Activated gamma-delta T cell treated with anti-CD3 and anti-CD28 coated beads, Interleukin-2, amount 50 U/mL, for 16 hours (primary cell): ENCODE results near the gene ZNRF1.

Experiments used
- DNase-seq: peaks from one replicate; pipeline ENCODE4 v3.0.0-alpha.2; 2020; ENCODE audit warnings: low read depth

ZNRF1 gene

DNA sequence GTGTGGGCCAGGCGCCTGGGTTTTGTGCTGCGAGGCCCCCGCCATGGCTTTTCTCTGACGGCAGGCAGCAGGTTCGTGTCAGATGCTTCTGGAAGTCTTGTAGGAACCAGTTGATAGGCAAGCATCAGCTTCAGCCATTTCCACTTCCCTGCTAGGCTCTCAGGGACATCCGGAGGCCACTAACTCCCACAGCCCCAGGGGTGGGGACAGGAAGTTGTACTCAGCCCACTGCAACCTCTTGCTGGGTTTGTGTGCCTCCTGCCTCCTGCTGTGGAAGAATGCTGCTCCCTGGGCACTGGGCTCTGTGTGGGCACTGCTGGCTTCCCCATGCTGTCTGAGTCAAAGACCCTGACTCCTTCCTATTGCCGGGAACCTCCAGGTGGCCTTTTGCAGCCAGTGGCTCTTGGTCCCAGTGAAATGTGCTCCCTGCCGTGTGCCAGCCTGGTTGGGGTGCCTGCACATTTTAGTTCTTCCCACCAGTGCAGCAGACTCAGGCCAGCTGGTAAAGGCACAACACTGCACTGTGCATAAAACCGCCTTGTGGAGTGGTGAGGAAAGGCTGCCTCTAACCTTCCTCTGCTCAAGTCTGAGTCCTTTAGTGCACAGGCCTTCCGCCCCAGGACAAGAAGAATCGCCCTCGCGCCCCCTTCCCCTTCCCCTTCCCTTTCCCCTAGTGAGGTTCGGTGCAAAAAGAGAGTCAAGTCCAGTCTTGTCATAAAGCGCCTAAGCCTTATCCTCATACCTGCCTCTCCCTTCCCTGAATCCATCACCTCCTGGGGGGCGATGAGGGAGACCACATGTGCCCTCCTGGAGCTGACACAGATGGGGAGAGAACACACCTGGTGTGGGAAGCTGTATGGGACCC lies 101.1 kb downstream of the ZNRF1 start:
- DNase-seq, result no peak

DNA sequence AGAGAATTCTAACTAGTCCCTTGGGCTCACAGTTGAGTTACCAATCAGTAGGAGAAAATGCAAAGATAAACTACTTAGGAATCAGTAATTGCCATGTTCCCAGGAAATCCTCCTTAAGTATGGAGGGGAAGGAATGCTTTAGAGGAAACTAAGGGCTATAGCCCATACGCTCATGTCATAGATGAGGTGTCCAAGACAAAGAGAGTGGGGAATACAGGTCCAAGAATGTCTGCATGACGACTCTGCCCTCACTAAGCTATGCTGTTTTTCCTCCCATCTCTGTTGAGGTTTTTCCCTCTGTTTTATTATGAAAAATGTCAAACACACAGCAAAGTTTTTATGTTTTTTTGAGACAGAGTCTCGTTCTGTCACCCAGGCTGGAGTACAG lies 101.8 kb downstream of the ZNRF1 start:
- DNase-seq, result no peak

- no peak for DNase-seq
These were observed 102.8 kb downstream of the ZNRF1 start for GRCh38 chr16:75101635-75102034.

DNA sequence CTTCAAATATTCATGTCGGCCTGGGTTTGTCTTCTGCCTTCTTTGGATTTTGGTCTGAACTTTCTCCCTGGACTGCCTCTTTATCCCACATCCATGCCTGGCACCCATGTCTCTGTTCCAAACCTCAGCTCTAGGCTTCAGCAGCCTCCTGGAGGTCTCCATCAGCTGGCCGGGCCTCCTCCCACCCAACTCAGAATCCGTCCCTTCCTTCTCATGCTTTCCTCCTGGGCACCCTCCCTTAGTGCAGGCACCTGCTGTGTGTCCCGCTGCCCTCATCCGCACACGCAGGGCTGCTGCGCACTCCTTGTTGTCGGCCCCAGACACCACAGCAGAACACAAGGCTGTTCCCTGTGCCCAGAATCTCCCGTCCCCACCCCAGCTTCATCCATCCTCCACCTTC lies 103.8 kb downstream of the ZNRF1 start:
- DNase-seq, result no peak

DNA sequence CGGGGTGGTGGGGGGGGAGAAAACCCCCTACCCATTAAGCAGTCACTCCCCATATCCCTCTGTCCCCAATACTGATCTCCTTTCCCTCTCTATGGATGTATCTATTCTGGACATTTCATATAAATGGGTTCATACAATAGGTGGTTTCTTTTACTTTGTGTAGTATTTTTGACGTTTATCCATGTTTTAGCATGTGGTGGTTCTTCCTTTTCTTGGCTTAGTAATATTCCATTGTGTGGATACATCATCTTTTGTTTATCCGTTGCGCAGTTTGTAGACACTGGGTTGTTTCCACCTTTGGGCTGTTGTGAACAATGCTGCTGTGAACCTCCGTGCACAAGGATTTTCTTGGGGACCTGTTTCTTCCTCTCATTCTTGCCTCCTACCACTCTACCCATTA lies 105.2 kb downstream of the ZNRF1 start:
- no peak for DNase-seq

GRCh38 chr16:75104836-75105235 lies 106.0 kb downstream of the ZNRF1 start:
- DNase-seq, result no peak

- no peak for DNase-seq
These were observed 106.7 kb downstream of the ZNRF1 start for GRCh38 chr16:75105306-75106061.

GRCh38 chr16:75106351-75107274 lies 107.8 kb downstream of the ZNRF1 start:
- DNase-seq, result no peak

DNA sequence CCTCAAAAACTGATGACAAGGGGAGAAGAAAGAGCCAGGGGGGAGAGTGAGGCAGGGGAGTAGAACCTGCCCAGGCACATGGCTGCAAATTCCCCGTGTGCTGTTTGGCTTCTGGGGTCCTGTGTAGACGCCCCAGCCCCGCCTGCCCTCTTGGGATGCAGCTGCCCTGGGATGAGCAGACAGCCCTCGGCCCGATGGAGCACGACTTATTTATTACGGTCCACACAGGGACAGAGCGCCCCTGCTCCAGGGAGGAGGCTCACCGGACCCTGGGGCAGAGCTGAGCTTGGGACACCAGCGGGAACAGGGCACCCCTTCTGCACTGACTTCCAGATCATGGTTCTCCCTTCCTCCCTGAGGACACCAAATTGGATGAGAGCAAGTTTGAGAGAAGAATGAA lies 108.7 kb downstream of the ZNRF1 start:
- no peak for DNase-seq

DNA sequence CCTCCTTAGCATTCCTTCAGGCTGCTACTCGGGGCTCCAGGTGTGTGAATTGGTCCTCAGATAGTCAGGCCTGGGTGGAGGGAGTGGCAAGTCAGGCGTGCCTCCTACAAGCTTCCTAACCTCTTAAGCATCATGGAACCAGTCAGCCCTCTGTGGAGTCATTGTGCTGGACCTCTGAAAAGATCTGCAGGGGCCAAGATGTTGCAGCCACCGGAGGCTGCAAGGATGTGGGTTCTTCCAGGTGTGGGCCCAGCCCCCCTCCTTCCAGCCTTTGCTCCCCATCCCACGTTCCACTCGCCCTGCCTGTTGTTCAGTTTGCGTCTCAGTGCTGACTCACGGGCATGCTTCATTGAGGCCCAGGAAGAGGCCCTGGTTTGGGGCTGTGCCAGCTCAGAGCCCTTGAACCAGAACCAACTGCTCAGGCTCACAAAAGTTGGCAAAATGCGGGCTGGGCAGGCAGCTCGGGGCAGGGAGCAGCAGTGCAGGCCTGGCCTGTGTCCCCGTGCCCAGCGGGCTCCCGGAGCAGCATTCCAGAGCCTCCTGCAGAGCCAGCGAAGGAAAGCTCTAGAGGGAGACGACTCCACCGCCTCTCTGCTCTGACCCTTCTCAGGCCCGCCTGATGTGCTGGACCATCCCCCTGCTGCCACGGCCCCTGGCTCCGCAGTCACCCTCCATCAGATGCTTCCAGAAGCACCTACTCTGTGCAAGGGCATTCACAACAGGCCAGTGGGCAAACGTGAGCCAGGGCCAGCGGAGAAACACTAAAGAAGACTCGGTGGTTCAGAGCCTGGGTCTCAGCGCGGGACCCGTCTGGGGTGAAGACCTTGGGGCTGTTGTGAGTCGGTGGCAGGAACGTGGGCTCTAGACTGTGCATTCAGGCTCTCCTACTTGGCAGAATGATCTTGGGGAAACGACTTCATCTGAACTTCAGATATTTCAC lies 110.2 kb downstream of the ZNRF1 start:
- DNase-seq, result peak; percentile 58

DNA sequence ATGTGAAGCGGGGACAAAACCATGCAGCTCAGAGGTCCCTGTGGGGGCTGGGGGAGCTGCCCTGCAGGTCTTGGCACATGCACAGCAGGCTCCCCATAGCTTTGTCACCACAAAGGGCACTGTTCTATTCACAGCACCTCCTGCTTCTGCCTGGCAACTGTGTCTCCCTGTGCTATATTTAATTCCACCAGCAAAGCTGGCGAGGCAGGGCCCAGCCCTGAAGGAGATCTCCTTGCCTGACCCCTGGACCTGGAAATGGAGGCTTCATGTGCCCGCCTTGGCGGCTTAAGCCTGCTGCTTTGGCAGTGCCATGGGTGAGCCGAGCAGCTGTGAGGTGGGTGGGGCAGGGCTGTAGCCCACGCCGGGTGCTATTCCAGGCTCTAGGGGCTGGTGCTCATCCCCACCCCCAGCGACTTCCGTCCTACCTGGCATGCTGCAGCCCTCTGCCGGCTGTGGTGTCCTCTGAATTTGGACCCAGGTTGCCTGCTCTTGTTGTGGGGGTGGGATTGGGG lies 111.0 kb downstream of the ZNRF1 start:
- DNase-seq, result no peak

DNA sequence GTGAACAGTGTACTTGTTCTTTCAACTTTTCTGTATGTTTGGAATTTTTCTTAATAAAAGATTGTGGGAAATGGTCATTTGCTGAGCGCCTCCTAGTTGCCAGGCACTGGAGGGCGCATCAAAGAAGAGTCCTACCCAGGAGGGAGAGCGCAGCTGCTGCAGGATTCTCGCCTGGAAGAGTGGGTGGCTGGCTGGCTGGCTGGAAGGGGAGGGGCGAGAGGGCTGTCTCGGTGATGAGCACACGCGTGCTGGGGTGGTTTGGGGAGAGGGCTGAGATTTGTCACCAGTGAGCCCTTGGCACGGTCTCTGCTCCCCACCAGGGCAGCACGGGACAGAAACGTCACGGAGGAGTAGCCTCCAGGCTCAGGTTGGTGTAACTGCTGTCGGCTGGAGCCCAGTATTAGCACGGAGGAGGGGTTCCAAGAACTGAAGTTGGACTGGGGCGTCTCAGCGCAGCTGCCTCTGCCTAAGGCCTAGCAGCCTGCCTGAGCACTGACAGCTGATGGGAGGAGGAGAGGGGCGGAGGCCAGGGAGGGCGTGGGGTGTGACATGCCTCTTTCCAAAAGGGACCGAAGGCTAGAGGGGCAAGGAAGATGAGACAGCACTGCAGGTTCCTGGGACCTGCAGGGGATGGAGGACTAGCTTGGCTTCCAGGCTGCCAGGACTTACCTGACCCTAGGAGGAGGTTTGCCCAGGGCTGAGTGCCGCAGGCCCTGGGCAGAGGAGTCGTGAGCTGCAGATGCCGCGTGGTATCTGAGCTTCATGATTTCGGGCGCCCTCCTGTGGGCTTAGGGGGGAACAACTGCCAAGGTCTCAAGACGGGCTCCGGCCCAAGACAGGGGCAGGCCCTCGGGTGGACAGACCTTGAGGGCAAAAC lies 112.1 kb downstream of the ZNRF1 start:
- DNase-seq, result peak; percentile 68

GRCh38 chr16:75111514-75111940 lies 112.7 kb downstream of the ZNRF1 start:
- DNase-seq, result no peak

DNA sequence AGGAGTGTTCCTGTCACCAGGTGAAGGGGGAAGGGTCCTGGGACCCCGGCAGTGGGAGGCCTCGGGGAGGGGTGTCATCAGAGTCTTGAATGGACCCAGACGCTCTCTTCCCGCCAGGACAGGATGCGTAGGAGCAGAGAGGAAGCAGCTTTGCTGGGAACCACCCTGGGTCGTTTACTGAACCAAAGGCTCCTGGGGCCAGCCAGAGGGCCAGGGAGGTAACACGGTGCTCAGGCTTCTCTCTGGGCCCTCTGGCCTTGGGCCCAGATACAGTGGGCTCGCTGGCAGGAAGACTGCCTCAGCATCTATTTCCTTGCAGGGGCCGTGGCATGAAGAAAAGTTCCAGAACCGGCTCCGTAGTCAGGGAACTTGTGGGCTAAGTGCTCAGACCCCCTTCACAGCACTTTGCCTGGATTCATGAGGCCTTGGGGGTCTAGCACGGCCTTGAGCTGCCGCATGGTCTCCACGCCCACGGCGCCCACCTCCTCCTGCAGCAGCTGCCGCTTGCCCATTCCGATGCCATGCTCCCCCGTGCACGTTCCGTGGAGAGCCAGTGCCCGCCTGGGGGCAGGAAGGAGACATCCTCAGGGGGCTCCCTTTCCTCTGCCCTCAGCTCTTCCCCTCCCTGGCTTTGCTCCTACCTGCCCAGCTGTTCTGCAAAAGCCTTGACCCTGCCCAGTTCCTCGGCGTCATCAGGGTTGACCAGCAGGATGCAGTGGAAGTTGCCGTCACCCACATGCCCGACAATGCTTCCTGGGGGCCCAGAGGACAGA lies 113.3 kb downstream of the ZNRF1 start:
- no peak for DNase-seq

- DNase-seq, result no peak
These were observed 114.1 kb downstream of the ZNRF1 start for GRCh38 chr16:75112734-75113491.

GRCh38 chr16:75113541-75114121 lies 114.8 kb downstream of the ZNRF1 start:
- no peak for DNase-seq

DNA sequence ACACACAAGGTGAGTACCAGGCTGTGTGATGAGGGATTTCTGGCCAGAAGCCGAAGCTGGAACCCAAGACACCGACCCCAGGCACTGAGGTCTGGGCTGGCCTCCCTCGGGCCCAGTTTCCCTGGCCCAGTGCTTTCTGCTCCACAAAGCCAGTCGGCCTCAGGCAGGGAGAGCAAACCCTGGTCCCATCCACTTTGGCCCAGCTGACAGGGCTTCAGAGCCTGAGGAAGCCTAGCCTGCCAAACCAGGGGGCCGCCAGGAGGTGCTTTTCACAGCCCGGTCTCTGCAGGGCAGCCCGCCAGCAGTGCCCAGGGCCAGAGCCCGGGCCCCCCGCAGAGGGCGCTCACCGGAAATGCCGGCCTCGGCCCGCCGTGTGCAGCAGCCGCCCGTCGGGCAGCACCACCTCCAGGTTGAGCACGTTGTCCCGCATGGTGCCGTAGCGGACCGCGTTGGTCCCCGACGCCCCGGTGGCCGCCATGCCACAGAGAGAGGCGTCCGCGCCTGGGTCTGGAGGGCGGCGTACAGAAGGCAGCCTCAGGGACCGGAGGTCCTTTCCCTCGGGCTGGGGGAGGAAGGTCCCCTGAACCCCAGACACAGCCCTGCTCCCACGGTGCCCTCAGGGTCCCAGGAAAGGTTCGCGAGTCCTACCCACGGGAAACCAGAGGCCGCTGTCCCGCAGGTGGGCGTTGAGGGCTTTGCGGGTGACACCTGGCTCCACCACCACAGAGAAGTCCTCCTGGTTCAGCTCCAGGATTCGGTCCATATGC lies 115.5 kb downstream of the ZNRF1 start:
- no peak for DNase-seq
